SK-N-MC (cell line): ENCODE results near the gene SCAPER.

Experiments used
- EZH2 ChIP-seq: fragments of 200-600 bp; sonication (generic); IDR thresholded peaks from one replicate; pipeline ENCODE4 v1.6.1; 2017; ENCODE audit warnings: antibody characterized with exemption
- FOXP2 ChIP-seq: optimal IDR thresholded peaks from 2 replicates; pipeline ENCODE3; 2011; ENCODE audit warnings: mild to moderate bottlenecking, moderate library complexity; ENCODE audit not compliant: insufficient read depth; ENCODE audit errors: extremely low read length, control extremely low read depth
- POLR2AphosphoS5 ChIP-seq: IDR thresholded peaks from 2 replicates; pipeline ENCODE4 v1.6.1; 2012; ENCODE audit warnings: mild to moderate bottlenecking, low read depth, low read length, borderline replicate concordance

- TF ChIP-seq EZH2 (no peak), POLR2AphosphoS5 (no peak), FOXP2 (no peak)
Observed at GRCh38 chr15:76846782-76847181, 58.4 kb downstream of the SCAPER start.
